SK-N-SH treated with all-trans-retinoic acid at 6 μM for 48 hours (cell line): ENCODE data around the gene SMPD3.

Experiments
- ARNTL ChIP-seq: fragments of 450-650 bp; formaldehyde crosslinking; IDR thresholded peaks from 2 replicates; pipeline ENCODE4 v1.5.0; 2020; ENCODE audit warnings: low read depth, mild to moderate bottlenecking, moderate library complexity, borderline replicate concordance
- ESRRG ChIP-seq: fragments of 250-450 bp; sonication (Bioruptor Pico); IDR thresholded peaks from 2 replicates; pipeline ENCODE4 v1.6.1; 2021; ENCODE audit warnings: mild to moderate bottlenecking
- ISL1 ChIP-seq: fragments of 250-450 bp; sonication (Bioruptor Pico); IDR thresholded peaks from 2 replicates; pipeline ENCODE4 v2.1.2; 2022; ENCODE audit warnings: mild to moderate bottlenecking, moderate library complexity
- OSR1 ChIP-seq: fragments of 250-450 bp; sonication (Bioruptor Pico); IDR thresholded peaks from 2 replicates; pipeline ENCODE4 v1.8.0; 2022; ENCODE audit warnings: moderate library complexity, mild to moderate bottlenecking, inconsistent platforms
- RARB ChIP-seq: fragments of 250-450 bp; sonication (Bioruptor Pico); IDR thresholded peaks from 2 replicates; pipeline ENCODE4 v1.8.0; 2021; ENCODE audit warnings: mild to moderate bottlenecking, moderate library complexity
- SNAI2 ChIP-seq: fragments of 250-450 bp; sonication (Bioruptor Pico); IDR thresholded peaks from 2 replicates; pipeline ENCODE4 v1.5.0; 2020; ENCODE audit warnings: mild to moderate bottlenecking, moderate library complexity
- ZC3H10 ChIP-seq: fragments of 250-450 bp; sonication (Bioruptor Pico); IDR thresholded peaks from 2 replicates; pipeline ENCODE4 v1.5.1; 2021; ENCODE audit warnings: mild to moderate bottlenecking, moderate library complexity
- ZFP3 ChIP-seq: fragments of 250-450 bp; sonication (Bioruptor Pico); IDR thresholded peaks from 2 replicates; pipeline ENCODE4 v1.5.0; 2020; ENCODE audit warnings: mild to moderate bottlenecking, moderate library complexity
- ZFP30 ChIP-seq: fragments of 450-650 bp; formaldehyde crosslinking; IDR thresholded peaks from 2 replicates; pipeline ENCODE4 v1.5.0; 2022; ENCODE audit warnings: mild to moderate bottlenecking, moderate library complexity
- ZNF70 ChIP-seq: fragments of 450-650 bp; formaldehyde crosslinking; IDR thresholded peaks from 2 replicates; pipeline ENCODE4 v1.5.0; 2020; ENCODE audit warnings: mild to moderate bottlenecking, moderate library complexity
- TF ChIP-seq, protein P1 (sequence below): fragments of 250-450 bp; sonication (Bioruptor Pico); IDR thresholded peaks from 2 replicates; pipeline ENCODE4 v1.8.0; 2020; ENCODE audit warnings: mild to moderate bottlenecking, moderate library complexity, borderline replicate concordance
- TF ChIP-seq, protein P2 (sequence below): fragments of 250-450 bp; sonication (Bioruptor Pico); IDR thresholded peaks from 2 replicates; pipeline ENCODE4 v1.5.1; 2020; ENCODE audit warnings: low read depth, mild to moderate bottlenecking, moderate library complexity

DNA sequence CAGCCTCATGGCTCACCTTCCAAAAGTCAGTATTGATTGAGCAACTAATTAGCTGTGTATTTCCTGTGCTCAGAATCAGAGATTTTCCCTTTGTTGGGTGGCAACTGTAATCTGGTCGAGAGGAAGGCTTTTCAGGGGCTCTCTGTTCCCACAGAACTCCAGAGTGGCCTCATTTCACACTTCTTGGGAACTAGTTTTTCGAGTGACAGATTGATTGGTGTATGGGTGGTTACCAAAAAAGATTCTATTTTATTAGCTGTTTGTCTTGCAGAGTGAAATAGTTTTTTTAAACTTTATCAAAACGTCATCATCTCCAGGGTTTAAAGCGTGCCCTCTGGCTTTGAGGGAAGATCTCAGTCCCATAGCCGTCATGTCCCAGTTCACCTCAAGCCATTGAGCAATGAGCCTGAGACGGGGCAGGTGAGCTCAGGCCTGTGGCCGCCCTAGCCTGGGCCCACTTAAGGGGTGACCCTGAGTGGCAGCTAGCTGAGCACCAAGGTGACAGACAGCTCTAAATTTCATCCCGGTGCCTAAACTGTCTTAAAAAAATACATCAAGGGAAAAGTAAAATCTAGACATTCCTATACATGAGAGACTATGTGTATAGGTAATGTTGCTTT is 53.0 kb downstream of the SMPD3 start:
- TF ChIP-seq, protein P1, sequence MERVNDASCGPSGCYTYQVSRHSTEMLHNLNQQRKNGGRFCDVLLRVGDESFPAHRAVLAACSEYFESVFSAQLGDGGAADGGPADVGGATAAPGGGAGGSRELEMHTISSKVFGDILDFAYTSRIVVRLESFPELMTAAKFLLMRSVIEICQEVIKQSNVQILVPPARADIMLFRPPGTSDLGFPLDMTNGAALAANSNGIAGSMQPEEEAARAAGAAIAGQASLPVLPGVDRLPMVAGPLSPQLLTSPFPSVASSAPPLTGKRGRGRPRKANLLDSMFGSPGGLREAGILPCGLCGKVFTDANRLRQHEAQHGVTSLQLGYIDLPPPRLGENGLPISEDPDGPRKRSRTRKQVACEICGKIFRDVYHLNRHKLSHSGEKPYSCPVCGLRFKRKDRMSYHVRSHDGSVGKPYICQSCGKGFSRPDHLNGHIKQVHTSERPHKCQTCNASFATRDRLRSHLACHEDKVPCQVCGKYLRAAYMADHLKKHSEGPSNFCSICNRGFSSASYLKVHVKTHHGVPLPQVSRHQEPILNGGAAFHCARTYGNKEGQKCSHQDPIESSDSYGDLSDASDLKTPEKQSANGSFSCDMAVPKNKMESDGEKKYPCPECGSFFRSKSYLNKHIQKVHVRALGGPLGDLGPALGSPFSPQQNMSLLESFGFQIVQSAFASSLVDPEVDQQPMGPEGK (CRISPR knock-in tag) = no peak
- TF ChIP-seq, protein P2, sequence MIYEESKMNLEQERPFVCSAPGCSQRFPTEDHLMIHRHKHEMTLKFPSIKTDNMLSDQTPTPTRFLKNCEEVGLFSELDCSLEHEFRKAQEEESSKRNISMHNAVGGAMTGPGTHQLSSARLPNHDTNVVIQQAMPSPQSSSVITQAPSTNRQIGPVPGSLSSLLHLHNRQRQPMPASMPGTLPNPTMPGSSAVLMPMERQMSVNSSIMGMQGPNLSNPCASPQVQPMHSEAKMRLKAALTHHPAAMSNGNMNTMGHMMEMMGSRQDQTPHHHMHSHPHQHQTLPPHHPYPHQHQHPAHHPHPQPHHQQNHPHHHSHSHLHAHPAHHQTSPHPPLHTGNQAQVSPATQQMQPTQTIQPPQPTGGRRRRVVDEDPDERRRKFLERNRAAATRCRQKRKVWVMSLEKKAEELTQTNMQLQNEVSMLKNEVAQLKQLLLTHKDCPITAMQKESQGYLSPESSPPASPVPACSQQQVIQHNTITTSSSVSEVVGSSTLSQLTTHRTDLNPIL = no peak
- no peak for TF ChIP-seq ESRRG (CRISPR knock-in tag)
- TF ChIP-seq ARNTL (CRISPR knock-in tag) = no peak
- no peak for TF ChIP-seq OSR1 (CRISPR knock-in tag)
- no peak for TF ChIP-seq RARB
- TF ChIP-seq ISL1 = no peak
- no peak for TF ChIP-seq ZFP3 (CRISPR knock-in tag)
- no peak for TF ChIP-seq ZNF70 (CRISPR knock-in tag)
- TF ChIP-seq ZFP30 (CRISPR knock-in tag) = no peak
- TF ChIP-seq ZC3H10 (CRISPR knock-in tag) = no peak
- no peak for TF ChIP-seq SNAI2 (CRISPR knock-in tag)
